ENCODE measurements around the gene CD209. TPM values are rescaled to one million over a fixed set of nuclear protein-coding genes. Genes with fewer than 3 reads are reported as not detected.

The CD209 gene
- total and polyA plus RNA-seq, 2 experiments from 2014 or later: 0.35 TPM; not detected in 1

- TF ChIP-seq ZNF462 (CRISPR knock-in tag; IDR thresholded peaks at IDR 0.05) (no peak), EZH2phosphoT487 (IDR thresholded peaks at IDR 0.05; ENCODE audit: unreplicated experiment) (no peak), EZH2 (IDR thresholded peaks at IDR 0.05; ENCODE audit: low read depth, unreplicated experiment) (no peak), CREB1 (CRISPR knock-in tag; IDR thresholded peaks at IDR 0.05; ENCODE audit: low read depth) (no peak), STAT1 (IDR thresholded peaks at IDR 0.05; ENCODE audit: unreplicated experiment) (no peak), POLR2AphosphoS5 (IDR thresholded peaks at IDR 0.05; ENCODE audit: low read depth) (no peak)
These were observed 46.2 kb downstream of the CD209 start (continued) for GRCh38 chr19:7701049-7701653.

GRCh38 chr19:7699417-7700401, 47.6 kb downstream of the CD209 start:
- Histone ChIP-seq H4K20me1 (replicated peaks; ENCODE audit: insufficient read depth) (no peaks in the 10 kb centered on the region), H3F3A (replicated peaks; ENCODE audit: low read depth) (no peaks in the 10 kb centered on the region), H3K4me3 (no peak overlapping the region), H3K79me2 (replicated peaks; ENCODE audit: insufficient read depth) (no peaks in the 10 kb centered on the region), H2AFZ (peak overlapping the region; percentile 84; the same call in 1 of the 2 replicates), H3K4me1 (ENCODE audit: insufficient read depth) (0 out of 2 replicates have a peak, but pooled peaks cover 4% of the 10 kb centered on the region), H3K4me2 (no peak overlapping the region), H3K27ac (ENCODE audit: low read depth) (no peak overlapping the region), H3K9me2 (ENCODE audit: insufficient read depth) (no peaks in the 10 kb centered on the region), H3K36me3 (ENCODE audit: insufficient read depth) (no peaks in the 10 kb centered on the region), H3K27me3 (ENCODE audit: insufficient read depth) (no peaks in the 10 kb centered on the region)
- Mint-ChIP-seq H3K27me3 (ENCODE audit: insufficient read depth, low read depth, poor library complexity) (peaks cover 7% of the 10 kb centered on the region), H3K27ac (no peak overlapping the region), H3K4me3 (no peak overlapping the region), H3K9me3 (no peaks in the 10 kb centered on the region; the same call in 2 of the 3 replicates), H3K4me1 (peaks cover 26% of the 10 kb centered on the region), H3K36me3 (ENCODE audit: low read depth) (no peaks in the 10 kb centered on the region; the same call in 2 of the 3 replicates)
- DNase-seq (ENCODE audit: low spot score): no peak
- no peak for ATAC-seq
- no peak for TF ChIP-seq CTCF (conservative IDR thresholded peaks at IDR 0.05; ENCODE audit: low read depth in 2 of 2)
- TF ChIP-seq JUNB (IDR thresholded peaks at IDR 0.05; ENCODE audit: unreplicated experiment): no peak
- TF ChIP-seq ZNF114 (CRISPR knock-in tag; IDR thresholded peaks at IDR 0.05): no peak
- no peak for TF ChIP-seq EZH2phosphoT487 (IDR thresholded peaks at IDR 0.05; ENCODE audit: unreplicated experiment)
- TF ChIP-seq, protein P1, sequence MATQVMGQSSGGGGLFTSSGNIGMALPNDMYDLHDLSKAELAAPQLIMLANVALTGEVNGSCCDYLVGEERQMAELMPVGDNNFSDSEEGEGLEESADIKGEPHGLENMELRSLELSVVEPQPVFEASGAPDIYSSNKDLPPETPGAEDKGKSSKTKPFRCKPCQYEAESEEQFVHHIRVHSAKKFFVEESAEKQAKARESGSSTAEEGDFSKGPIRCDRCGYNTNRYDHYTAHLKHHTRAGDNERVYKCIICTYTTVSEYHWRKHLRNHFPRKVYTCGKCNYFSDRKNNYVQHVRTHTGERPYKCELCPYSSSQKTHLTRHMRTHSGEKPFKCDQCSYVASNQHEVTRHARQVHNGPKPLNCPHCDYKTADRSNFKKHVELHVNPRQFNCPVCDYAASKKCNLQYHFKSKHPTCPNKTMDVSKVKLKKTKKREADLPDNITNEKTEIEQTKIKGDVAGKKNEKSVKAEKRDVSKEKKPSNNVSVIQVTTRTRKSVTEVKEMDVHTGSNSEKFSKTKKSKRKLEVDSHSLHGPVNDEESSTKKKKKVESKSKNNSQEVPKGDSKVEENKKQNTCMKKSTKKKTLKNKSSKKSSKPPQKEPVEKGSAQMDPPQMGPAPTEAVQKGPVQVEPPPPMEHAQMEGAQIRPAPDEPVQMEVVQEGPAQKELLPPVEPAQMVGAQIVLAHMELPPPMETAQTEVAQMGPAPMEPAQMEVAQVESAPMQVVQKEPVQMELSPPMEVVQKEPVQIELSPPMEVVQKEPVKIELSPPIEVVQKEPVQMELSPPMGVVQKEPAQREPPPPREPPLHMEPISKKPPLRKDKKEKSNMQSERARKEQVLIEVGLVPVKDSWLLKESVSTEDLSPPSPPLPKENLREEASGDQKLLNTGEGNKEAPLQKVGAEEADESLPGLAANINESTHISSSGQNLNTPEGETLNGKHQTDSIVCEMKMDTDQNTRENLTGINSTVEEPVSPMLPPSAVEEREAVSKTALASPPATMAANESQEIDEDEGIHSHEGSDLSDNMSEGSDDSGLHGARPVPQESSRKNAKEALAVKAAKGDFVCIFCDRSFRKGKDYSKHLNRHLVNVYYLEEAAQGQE (IDR thresholded peaks at IDR 0.05; ENCODE audit: unreplicated experiment): no peak

All from GM23338 (cell line).